H1 (cell line): Measurements from ENCODE around the gene TCEA3. TPM values are rescaled to one million over a fixed set of nuclear protein-coding genes. Genes with fewer than 3 reads are reported as not detected.
A peak's percentile ranks its signal among the peaks of the same experiment; 100 is the strongest.

Experiments
- CTCF ChIA-PET: fragments of 300-600 bp; sonication (Branson Sonifier 250); formaldehyde crosslinking; loops from one replicate; lab custom pipeline; 2021; ENCODE audit not compliant: partially characterized antibody; lab: Charles Lee
- POLR2A ChIA-PET: fragments of 300-600 bp; sonication (Branson Sonifier 250); formaldehyde crosslinking; loops from one replicate; lab custom pipeline; 2021; ENCODE audit warnings: inconsistent platforms; ENCODE audit not compliant: partially characterized antibody; lab: Charles Lee
- DNase-seq, 2 experiments: peaks; one replicate each; pipeline versions ENCODE4 v3.0.0 to v3.0.0-alpha.2; 2010 to 2022; ENCODE audit warnings: low spot score in 2 of 2, low read depth in 1 of 2, mixed read lengths in 1 of 2
- FAIRE-seq: peaks from 2 replicates; lab custom pipeline; 2011; peaks lifted over from hg19 to GRCh38; lab: Jason Lieb, UNC
- H2AFZ ChIP-seq: 2 replicates; pipeline ENCODE4 v1.8.1; 2012; ENCODE audit warnings: low read length, inconsistent platforms
- H2AK5ac ChIP-seq: 2 replicates; pipeline ENCODE4 v1.6.1; 2013; ENCODE audit warnings: low read depth, low read length
- H2BK120ac ChIP-seq: replicated peaks from 2 replicates; pipeline ENCODE3; 2013; ENCODE audit warnings: low read depth, low read length, inconsistent platforms
- H2BK12ac ChIP-seq: 2 replicates; pipeline ENCODE4 v1.6.1; 2013; ENCODE audit warnings: low read depth, low read length
- H2BK15ac ChIP-seq: 2 replicates; pipeline ENCODE4 v1.6.1; 2013; ENCODE audit warnings: low read length
- H2BK20ac ChIP-seq: 2 replicates; pipeline ENCODE4 v1.6.1; 2013; ENCODE audit warnings: low read length
- H2BK5ac ChIP-seq: 2 replicates; pipeline ENCODE4 v1.6.1; 2013; ENCODE audit warnings: low read depth, low read length
- H3K14ac ChIP-seq: 2 replicates; pipeline ENCODE4 v1.6.1; 2013; ENCODE audit warnings: inconsistent platforms; ENCODE audit not compliant: insufficient read length
- H3K18ac ChIP-seq: 2 replicates; pipeline ENCODE4 v1.6.1; 2013; ENCODE audit warnings: low read length; ENCODE audit errors: extremely low read depth
- H3K23ac ChIP-seq: 2 replicates; pipeline ENCODE4 v1.6.1; 2013; ENCODE audit warnings: inconsistent platforms; ENCODE audit not compliant: insufficient read length
- H3K23me2 ChIP-seq: 2 replicates; pipeline ENCODE4 v1.6.1; 2013; ENCODE audit warnings: low read depth, low read length
- H3K27ac ChIP-seq: 2 replicates; pipeline ENCODE4 v1.6.1; 2011; ENCODE audit warnings: low read depth, low read length, inconsistent platforms
- H3K27me3 ChIP-seq, 4 experiments: replicated peaks in 1 of 4; 1 replicate in 1 of 4; 2 replicates in 3 of 4; pipeline versions ENCODE4 v1.6.1 to v1.8.1; 2011 to 2013; ENCODE audit warnings: low read length in 3 of 4, mild to moderate bottlenecking in 3 of 4, inconsistent platforms in 2 of 4, mixed read lengths in 2 of 4, moderate library complexity in 1 of 4; ENCODE audit not compliant: control insufficient read depth in 3 of 4, insufficient read depth in 3 of 4; ENCODE audit errors: extremely low read depth in 1 of 4
- H3K36me3 ChIP-seq, 4 experiments: 2 replicates each; pipeline versions ENCODE4 v1.6.1 to v1.8.1; 2011 to 2013; ENCODE audit warnings: mild to moderate bottlenecking in 4 of 4, low read length in 3 of 4, moderate library complexity in 2 of 4, control low read depth in 1 of 4, inconsistent platforms in 1 of 4; ENCODE audit not compliant: insufficient read depth in 4 of 4, control insufficient read depth in 2 of 4
- H3K4ac ChIP-seq: replicated peaks from 2 replicates; pipeline ENCODE3; 2013; ENCODE audit warnings: low read length, low read depth, mixed read lengths, inconsistent platforms; ENCODE audit not compliant: insufficient read length
- H3K4me1 ChIP-seq, 4 experiments: replicated peaks in 1 of 4; 1 replicate in 1 of 4; 2 replicates in 3 of 4; pipeline versions ENCODE4 v1.6.1 to v1.8.1; 2011 to 2013; ENCODE audit warnings: low read length in 3 of 4, inconsistent platforms in 2 of 4, mixed read lengths in 1 of 4; ENCODE audit not compliant: insufficient read depth in 4 of 4, control insufficient read depth in 3 of 4
- H3K4me2 ChIP-seq, 2 experiments: 2 replicates each; pipeline versions ENCODE4 v1.6.1 to v1.8.1; 2011 to 2013; ENCODE audit warnings: low read depth in 2 of 2, low read length in 2 of 2, control low read depth in 1 of 2, inconsistent platforms in 1 of 2, mild to moderate bottlenecking in 1 of 2; ENCODE audit not compliant: insufficient read depth in 1 of 2
- H3K4me3 ChIP-seq, 4 experiments: fragments of 200-600, 300-600 bp in 1 of 4; sonication (generic), shearing (Covaris generic), sonication (Bioruptor Twin) in 1 of 4; 2 replicates each; pipeline versions ENCODE4 v1.5.1 to v1.8.1; 2011 to 2016; ENCODE audit warnings: low read length in 4 of 4, low read depth in 3 of 4, control low read depth in 2 of 4, inconsistent platforms in 2 of 4, mild to moderate bottlenecking in 2 of 4, mixed read lengths in 1 of 4, moderate library complexity in 1 of 4; ENCODE audit not compliant: insufficient read depth in 2 of 4; ENCODE audit errors: extremely low read depth in 1 of 4
- H3K56ac ChIP-seq: replicated peaks from 2 replicates; pipeline ENCODE3; 2013; ENCODE audit warnings: low read depth, mild to moderate bottlenecking, mixed read lengths, low read length, inconsistent platforms; ENCODE audit not compliant: insufficient read length
- H3K79me1 ChIP-seq: 2 replicates; pipeline ENCODE4 v1.6.1; 2013; ENCODE audit warnings: low read depth, low read length, control low read depth
- H3K79me2 ChIP-seq, 2 experiments: 2 replicates each; pipeline versions ENCODE4 v1.6.1 to v1.8.1; 2012 to 2013; ENCODE audit warnings: low read length in 2 of 2, mild to moderate bottlenecking in 2 of 2, inconsistent platforms in 1 of 2; ENCODE audit not compliant: insufficient read depth in 2 of 2, control insufficient read depth in 1 of 2
- H3K9ac ChIP-seq, 4 experiments: replicated peaks in 1 of 4; 1 replicate in 1 of 4; 2 replicates in 3 of 4; pipeline versions ENCODE4 v1.6.1 to v1.8.1; 2011 to 2013; ENCODE audit warnings: low read depth in 3 of 4, low read length in 3 of 4, control low read depth in 2 of 4, mild to moderate bottlenecking in 2 of 4, moderate library complexity in 2 of 4, inconsistent platforms in 1 of 4; ENCODE audit errors: extremely low read depth in 1 of 4
- H3K9me3 ChIP-seq, 2 experiments: 2 replicates each; pipeline versions ENCODE4 v1.6.1 to v1.8.1; 2012 to 2013; ENCODE audit warnings: mild to moderate bottlenecking in 2 of 2, moderate library complexity in 2 of 2, control low read depth in 1 of 2, inconsistent platforms in 1 of 2, low read depth in 1 of 2, low read length in 1 of 2, mixed read lengths in 1 of 2; ENCODE audit not compliant: insufficient read depth in 2 of 2
- H4K20me1 ChIP-seq, 2 experiments: replicated peaks in 1 of 2; 2 replicates each; pipeline versions ENCODE3 to v1.8.1; 2011 to 2013; ENCODE audit warnings: inconsistent platforms in 2 of 2, low read length in 2 of 2, mild to moderate bottlenecking in 1 of 2; ENCODE audit not compliant: insufficient read depth in 2 of 2, control insufficient read depth in 1 of 2
- H4K5ac ChIP-seq: 2 replicates; pipeline ENCODE4 v1.6.1; 2013; ENCODE audit warnings: low read length, low read depth, mixed read lengths, inconsistent platforms; ENCODE audit not compliant: insufficient read length
- H4K8ac ChIP-seq: 2 replicates; pipeline ENCODE4 v1.8.0; 2013; ENCODE audit warnings: mild to moderate bottlenecking, moderate library complexity, low read length, inconsistent platforms; ENCODE audit not compliant: insufficient read depth; ENCODE audit errors: extremely low read depth
- H4K91ac ChIP-seq: replicated peaks from 2 replicates; pipeline ENCODE3; 2013; ENCODE audit warnings: low read length, mixed read lengths, inconsistent platforms; ENCODE audit not compliant: insufficient read length
- BRCA1 ChIP-seq: IDR thresholded peaks from 2 replicates; pipeline ENCODE4 v1.6.1; 2012; ENCODE audit warnings: low read depth, low read length, improper control_type of control experiment
- EP300 ChIP-seq, 2 experiments: IDR thresholded peaks; 1 replicate in 1 of 2; 2 replicates in 1 of 2; pipeline ENCODE4 v1.6.1; 2011 to 2012; ENCODE audit warnings: low read depth in 2 of 2, low read length in 2 of 2, mild to moderate bottlenecking in 2 of 2, borderline replicate concordance in 1 of 2, inconsistent platforms in 1 of 2, moderate library complexity in 1 of 2
- EZH2 ChIP-seq: fragments of 200-600 bp; sonication (generic); IDR thresholded peaks from 2 replicates; pipeline ENCODE4 v1.7.1; 2012; ENCODE audit warnings: low read depth, mild to moderate bottlenecking, moderate library complexity, low read length, inconsistent platforms; ENCODE audit not compliant: severe bottlenecking
- FOSL1 ChIP-seq: IDR thresholded peaks from 2 replicates; pipeline ENCODE4 v1.6.1; 2011; ENCODE audit warnings: mild to moderate bottlenecking, low read depth, low read length, moderate library complexity; ENCODE audit not compliant: insufficient read depth
- KDM1A ChIP-seq: fragments of 200-600, 300-600 bp; sonication (generic); IDR thresholded peaks from 2 replicates; pipeline ENCODE4 v1.7.1; 2016; ENCODE audit warnings: mild to moderate bottlenecking, low read length, borderline replicate concordance
- NANOG ChIP-seq: IDR thresholded peaks from 2 replicates; pipeline ENCODE4 v1.6.1; 2011; ENCODE audit warnings: low read length, low read depth, mild to moderate bottlenecking, inconsistent platforms; ENCODE audit not compliant: insufficient read depth, poor library complexity, severe bottlenecking
- SUZ12 ChIP-seq: fragments of 200-600 bp; sonication (generic); IDR thresholded peaks from 2 replicates; pipeline ENCODE4 v1.6.1; 2012; ENCODE audit warnings: mild to moderate bottlenecking, inconsistent platforms, low read length, moderate library complexity, mixed read lengths
- WGBS, 2 experiments: shearing (Covaris generic) in 1 of 2; methylation state at CpG; one replicate each; pipeline versions ENCODE4 v1.1.6 to v1.1.7; 2013 to 2015; ENCODE audit warnings: low lambda C conversion rate in 2 of 2, mixed read lengths in 2 of 2, inconsistent platforms in 1 of 2, low coverage in 1 of 2, missing lambda C conversion rate in 1 of 2; ENCODE audit not compliant: insufficient replicate concordance in 2 of 2, insufficient coverage in 1 of 2, insufficient read length in 1 of 2; ENCODE audit errors: extremely low coverage in 1 of 2, missing lambda C conversion rate in 1 of 2; 5-methylcytosine and 5-hydroxymethylcytosine counted together
- polyA plus RNA-seq, 7 experiments: library from polyadenylated mRNA; depleted of rRNA in 3 of 7; stranded (reverse) in 5 of 7; unstranded in 2 of 7; fragments of >200 nt in 5 of 7; fragments of 200-250 nt in 2 of 7; gene quantifications; 1 replicate in 5 of 7; 2 replicates in 1 of 7; 4 replicates in 1 of 7; pipeline versions ENCODE4 v1.2.1 to v1.2.3, GENCODE V29; 2011 to 2013; ENCODE audit warnings: missing spikeins in 2 of 7, mixed read lengths in 2 of 7
- total RNA-seq: library from RNA; stranded (reverse); fragmentation: NEBNext Ultra II Directional; extraction: Animal tissue kit (Norgen Biotek cat#: 25700); gene quantifications from 2 replicates; pipeline ENCODE4 v1.2.1, GENCODE V29; 2021

Gene TCEA3
- total and polyA plus RNA-seq, 2 of the 8 experiments (the other 6 are each of a cell fraction or from before 2014, with no cell fraction given): 0.08 TPM; not detected in 1

DNA sequence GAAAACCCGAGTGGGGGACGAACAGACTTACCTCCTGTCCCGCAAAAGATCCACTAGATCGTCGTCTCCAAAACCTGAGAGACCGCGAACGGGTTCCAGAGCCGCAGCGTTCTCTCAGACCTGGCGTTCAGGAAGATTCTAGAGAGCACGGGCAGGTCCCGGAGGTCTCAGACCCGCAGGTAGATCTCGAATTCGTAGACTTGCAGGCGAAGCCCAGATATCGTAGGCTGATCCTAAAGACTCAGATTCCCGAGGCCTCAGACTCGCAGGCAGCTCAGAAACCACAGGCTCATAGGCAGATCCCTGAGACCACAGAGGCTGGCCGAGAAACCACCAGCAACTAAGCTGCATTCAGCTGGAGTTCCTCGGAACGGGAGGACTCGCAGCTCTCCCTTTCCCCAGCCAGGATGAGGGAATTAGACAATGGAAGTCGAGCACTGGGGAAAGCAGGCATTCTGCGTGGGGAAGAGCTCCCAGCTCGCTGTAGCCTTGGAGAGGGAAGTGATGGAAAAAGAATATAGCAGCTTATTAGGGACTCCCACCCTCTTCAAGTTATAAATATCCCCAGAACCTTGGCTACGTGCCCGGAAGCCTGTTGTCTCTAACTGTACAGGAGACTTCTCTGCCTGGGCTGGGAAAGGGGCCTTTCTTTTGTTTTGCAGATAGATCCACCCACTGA, 55.1 kb downstream of the TCEA3 start, which contains the start of gene ZNF436:
ZNF436 (minus strand) TSS at position 502 of the 679 bp plus-strand sequence. CDS start 1,831 bp downstream, outside the sequence.
- 39% methylated on average over 27 of the region's 29 CpGs; no CpG with 5 or more reads in 1 of the 2 experiments for WGBS, 2 experiments
- Histone ChIP-seq H3K9me3 (peaks cover 0 to 6% of the 10 kb centered on the region in 2 experiments; a peak in 2 of 4 replicates), H2AFZ (peak within 1 kb of the TSS; percentile 88), H3K4me2 (peak within 1 kb of the TSS; percentile 76 to 96), H3K27ac (no peak within 1 kb of the TSS), H3K4me3 (peak within 1 kb of the TSS; percentile 68 to 95 (median 83)), H2BK120ac (no peak within 1 kb of the TSS), H2BK20ac (no peak within 1 kb of the TSS), H3K27me3 (peaks cover 56 to 83% (median 75%) of the 10 kb centered on the region in 4 experiments)
- no peak for TF ChIP-seq FOSL1
- no peak for TF ChIP-seq KDM1A
- TF ChIP-seq NANOG: no peak
- peak; percentile 79 for TF ChIP-seq SUZ12
- TF ChIP-seq EP300 (IDR thresholded peaks at IDR 0.05; ENCODE audit: borderline replicate concordance in 1 of 2, low read depth in 2 of 2, low read length in 2 of 2): no peak
- TF ChIP-seq EZH2: peak; percentile 67
- no peak for TF ChIP-seq BRCA1
- TF ChIP-seq, all 59 proteins: peak for 2
- peaks cover 10% of the 10 kb centered on the region for H3K23me2 ChIP-seq
- H3K18ac ChIP-seq: peak within 1 kb of the TSS; percentile 24; the same call in 1 of the 2 replicates
- no peak within 1 kb of the TSS for H3K14ac ChIP-seq
- no peak for DNase-seq
- no peaks in the 10 kb centered on the region for H3K36me3 ChIP-seq
- no peaks in the 10 kb centered on the region for H3K79me1 ChIP-seq
- ChIA-PET CTCF (interaction anchor here (1.4 to 3.7 kb wide), 3 partner anchors 18 to 34 kb away, joined by 3 to 19 read pairs (median 11); no protein-coding TSS in a partner anchor), POLR2A (interaction anchor here (3.5 kb wide), 1 partner anchor 25 kb away, joined by 23 read pairs; the partner anchor contains the start of gene HNRNPR)
- H3K79me2 ChIP-seq: no peaks in the 10 kb centered on the region
- no peak within 1 kb of the TSS for H4K91ac ChIP-seq
- peak within 1 kb of the TSS; percentile 78 for H4K5ac ChIP-seq
- H3K56ac ChIP-seq: no peak within 1 kb of the TSS
- H2BK15ac ChIP-seq: no peak within 1 kb of the TSS
- no peak within 1 kb of the TSS for H4K8ac ChIP-seq
- H2BK12ac ChIP-seq: no peak within 1 kb of the TSS
- H2BK5ac ChIP-seq: peak within 1 kb of the TSS; percentile 81; the same call in 1 of the 2 replicates
- no peak for FAIRE-seq
- H3K23ac ChIP-seq: no peak within 1 kb of the TSS
- H4K20me1 ChIP-seq: peaks cover 9 to 12% of the 10 kb centered on the region in 2 experiments
- peaks cover 2 to 17% (median 4%) of the 10 kb centered on the region in 4 experiments; a peak in 6 of 7 replicates for H3K4me1 ChIP-seq
- H3K9ac ChIP-seq: peak within 1 kb of the TSS in 2 of 4 experiments; percentile 8 to 56; a peak in 3 of 7 replicates
- H3K4ac ChIP-seq: peak within 1 kb of the TSS; percentile 57
- no peak within 1 kb of the TSS for H2AK5ac ChIP-seq
